HepG2 (cell line): ENCODE data around the gene ACSF3.

Source experiments
- ELF3 ChIP-seq: IDR thresholded peaks from 2 replicates; pipeline ENCODE4 v1.6.1; 2016; ENCODE audit warnings: missing genetic modification reagents, missing compliant biosample characterization
- HNRNPUL1 ChIP-seq: fragments of 200-400 bp; formaldehyde crosslinking; IDR thresholded peaks from 2 replicates; pipeline ENCODE4 v1.6.1; 2017; ENCODE audit warnings: low read depth, mild to moderate bottlenecking, low read length, moderate library complexity
- MLXIP ChIP-seq: sonication (generic); formaldehyde crosslinking; IDR thresholded peaks from 2 replicates; pipeline ENCODE4 v1.9.0; 2021; ENCODE audit warnings: missing genetic modification reagents, borderline replicate concordance
- POLR2A ChIP-seq, 2 experiments: IDR thresholded peaks; 2 replicates each; pipeline ENCODE4 v1.6.1; 2011; ENCODE audit warnings: low read depth in 2 of 2, low read length in 2 of 2, mild to moderate bottlenecking in 1 of 2, moderate library complexity in 1 of 2; ENCODE audit not compliant: insufficient read depth in 1 of 2
- REPIN1 ChIP-seq: sonication (generic); formaldehyde crosslinking; IDR thresholded peaks from 2 replicates; pipeline ENCODE4 v1.8.0; 2022; ENCODE audit warnings: missing genetic modification reagents, low read depth, mild to moderate bottlenecking, borderline replicate concordance
- ZFAT ChIP-seq: sonication (generic); formaldehyde crosslinking; conservative IDR thresholded peaks from 2 replicates; pipeline ENCODE4 v1.8.1; 2023; ENCODE audit warnings: missing genetic modification reagents, inconsistent platforms
- ZFX ChIP-seq: sonication (generic); formaldehyde crosslinking; IDR thresholded peaks from 2 replicates; pipeline ENCODE4 v1.4.0; 2020; ENCODE audit warnings: mild to moderate bottlenecking, low read depth, missing genetic modification reagents, moderate library complexity
- TF ChIP-seq, protein P1 (sequence below): sonication (generic); formaldehyde crosslinking; IDR thresholded peaks from 2 replicates; pipeline ENCODE4 v1.4.0; 2020; ENCODE audit warnings: mild to moderate bottlenecking, missing genetic modification reagents

GRCh38 chr16:89170346-89171215 is 76.9 kb downstream of the ACSF3 start:
- TF ChIP-seq MLXIP (CRISPR knock-in tag) (no peak), POLR2A (IDR thresholded peaks at IDR 0.05; ENCODE audit: insufficient read depth in 1 of 2, low read depth in 2 of 2, low read length in 2 of 2) (no peak), ZFX (CRISPR knock-in tag) (no peak), ELF3 (CRISPR knock-in tag) (no peak), HNRNPUL1 (no peak), REPIN1 (no peak), ZFAT (CRISPR knock-in tag) (no peak)
- TF ChIP-seq, protein P1, sequence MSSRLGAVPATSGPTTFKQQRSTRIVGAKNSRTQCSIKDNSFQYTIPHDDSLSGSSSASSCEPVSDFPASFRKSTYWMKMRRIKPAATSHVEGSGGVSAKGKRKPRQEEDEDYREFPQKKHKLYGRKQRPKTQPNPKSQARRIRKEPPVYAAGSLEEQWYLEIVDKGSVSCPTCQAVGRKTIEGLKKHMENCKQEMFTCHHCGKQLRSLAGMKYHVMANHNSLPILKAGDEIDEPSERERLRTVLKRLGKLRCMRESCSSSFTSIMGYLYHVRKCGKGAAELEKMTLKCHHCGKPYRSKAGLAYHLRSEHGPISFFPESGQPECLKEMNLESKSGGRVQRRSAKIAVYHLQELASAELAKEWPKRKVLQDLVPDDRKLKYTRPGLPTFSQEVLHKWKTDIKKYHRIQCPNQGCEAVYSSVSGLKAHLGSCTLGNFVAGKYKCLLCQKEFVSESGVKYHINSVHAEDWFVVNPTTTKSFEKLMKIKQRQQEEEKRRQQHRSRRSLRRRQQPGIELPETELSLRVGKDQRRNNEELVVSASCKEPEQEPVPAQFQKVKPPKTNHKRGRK (CRISPR knock-in tag) = no peak
